LNCAP (cell line): ENCODE data around the gene INPP5D.

Experiments
- TF ChIP-seq, protein P1 (sequence below): fragments of 450-650 bp; IDR thresholded peaks from 2 replicates; pipeline ENCODE4 v1.5.1; 2017; ENCODE audit warnings: mild to moderate bottlenecking

The INPP5D gene

DNA sequence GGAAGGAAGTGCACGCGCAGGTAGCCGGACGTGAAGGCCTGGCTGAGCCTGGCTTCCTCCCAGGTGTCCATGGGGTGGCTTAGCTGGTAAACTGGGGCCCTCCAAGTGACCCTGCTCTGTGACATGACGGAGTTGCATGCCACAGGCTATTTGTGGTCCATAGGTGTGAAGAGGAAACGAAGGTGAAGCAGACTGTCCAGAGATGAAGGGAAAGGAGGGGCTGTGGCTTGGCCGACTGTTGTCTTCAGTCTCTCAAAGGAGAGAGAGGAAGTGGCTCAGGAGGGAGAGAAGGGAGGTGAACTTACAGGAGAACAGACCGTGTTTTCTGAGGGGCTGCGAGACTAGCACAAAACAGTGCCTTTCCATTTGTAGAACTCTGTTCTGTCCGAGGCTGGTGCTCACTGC lies 19.3 kb downstream of the INPP5D start:
- TF ChIP-seq, protein P1, sequence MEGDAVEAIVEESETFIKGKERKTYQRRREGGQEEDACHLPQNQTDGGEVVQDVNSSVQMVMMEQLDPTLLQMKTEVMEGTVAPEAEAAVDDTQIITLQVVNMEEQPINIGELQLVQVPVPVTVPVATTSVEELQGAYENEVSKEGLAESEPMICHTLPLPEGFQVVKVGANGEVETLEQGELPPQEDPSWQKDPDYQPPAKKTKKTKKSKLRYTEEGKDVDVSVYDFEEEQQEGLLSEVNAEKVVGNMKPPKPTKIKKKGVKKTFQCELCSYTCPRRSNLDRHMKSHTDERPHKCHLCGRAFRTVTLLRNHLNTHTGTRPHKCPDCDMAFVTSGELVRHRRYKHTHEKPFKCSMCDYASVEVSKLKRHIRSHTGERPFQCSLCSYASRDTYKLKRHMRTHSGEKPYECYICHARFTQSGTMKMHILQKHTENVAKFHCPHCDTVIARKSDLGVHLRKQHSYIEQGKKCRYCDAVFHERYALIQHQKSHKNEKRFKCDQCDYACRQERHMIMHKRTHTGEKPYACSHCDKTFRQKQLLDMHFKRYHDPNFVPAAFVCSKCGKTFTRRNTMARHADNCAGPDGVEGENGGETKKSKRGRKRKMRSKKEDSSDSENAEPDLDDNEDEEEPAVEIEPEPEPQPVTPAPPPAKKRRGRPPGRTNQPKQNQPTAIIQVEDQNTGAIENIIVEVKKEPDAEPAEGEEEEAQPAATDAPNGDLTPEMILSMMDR, result no peak

DNA sequence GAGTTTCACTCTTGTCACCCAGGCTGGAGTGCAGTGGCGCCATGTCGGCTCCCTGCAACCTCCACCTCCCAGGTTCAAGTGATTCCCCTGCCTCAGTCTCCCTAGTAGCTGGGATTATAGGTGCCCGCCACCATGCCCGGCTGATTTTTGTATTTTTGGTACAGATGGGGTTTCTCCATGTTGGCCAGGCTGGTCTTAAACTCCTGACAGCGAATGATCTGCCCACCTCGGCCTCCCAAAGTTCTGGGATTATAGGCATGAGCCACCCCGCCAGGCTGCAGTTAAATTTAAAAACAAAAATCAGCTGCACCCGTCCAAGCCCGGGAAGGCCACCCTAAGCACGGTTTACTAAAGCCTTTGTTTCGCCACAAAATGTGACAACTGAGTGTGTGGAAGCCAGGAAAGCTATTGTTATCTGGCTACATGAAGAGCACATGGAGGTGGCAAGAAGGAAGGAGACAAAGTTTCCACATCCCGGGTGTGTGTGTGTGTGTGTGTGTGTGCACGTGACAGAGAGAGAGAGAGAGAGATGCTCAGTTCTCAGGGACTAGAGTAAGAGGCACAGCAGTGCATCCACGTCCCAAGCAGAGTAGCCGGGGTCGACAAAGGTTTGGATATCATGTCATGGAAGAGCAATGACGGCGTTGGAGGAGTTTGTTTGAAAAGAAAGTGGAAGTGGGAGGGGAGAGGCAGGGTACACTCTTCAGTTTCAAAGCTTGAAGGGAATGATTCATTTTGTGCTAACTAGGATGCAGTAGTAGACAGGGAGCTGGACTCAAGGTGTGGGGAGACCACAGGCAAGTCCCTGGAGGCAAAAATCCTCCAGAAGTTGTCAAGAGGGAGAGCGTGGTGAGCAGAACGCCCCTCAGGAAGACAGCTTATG lies 20.1 kb downstream of the INPP5D start:
- TF ChIP-seq, protein P1, result no peak

DNA sequence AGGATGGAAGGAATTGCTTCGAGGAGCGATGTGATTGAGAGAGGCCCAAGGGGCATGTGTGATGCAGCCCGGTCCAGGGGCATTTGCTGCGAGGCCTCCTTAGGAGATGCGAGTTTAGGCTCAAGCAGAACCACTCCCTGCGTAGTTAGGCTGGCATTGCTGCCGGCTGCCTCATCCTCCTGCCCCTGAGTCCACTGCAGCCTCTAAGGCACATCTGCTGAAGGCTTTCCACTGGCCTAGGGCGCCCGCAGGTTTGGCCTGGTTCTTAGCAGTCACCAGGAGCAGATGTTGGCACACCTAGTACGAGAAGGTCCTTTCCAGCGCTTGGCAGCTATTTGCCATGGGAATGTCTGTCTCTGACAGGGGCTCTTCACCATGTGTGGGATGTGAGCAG lies 20.7 kb downstream of the INPP5D start:
- TF ChIP-seq, protein P1, result no peak

DNA sequence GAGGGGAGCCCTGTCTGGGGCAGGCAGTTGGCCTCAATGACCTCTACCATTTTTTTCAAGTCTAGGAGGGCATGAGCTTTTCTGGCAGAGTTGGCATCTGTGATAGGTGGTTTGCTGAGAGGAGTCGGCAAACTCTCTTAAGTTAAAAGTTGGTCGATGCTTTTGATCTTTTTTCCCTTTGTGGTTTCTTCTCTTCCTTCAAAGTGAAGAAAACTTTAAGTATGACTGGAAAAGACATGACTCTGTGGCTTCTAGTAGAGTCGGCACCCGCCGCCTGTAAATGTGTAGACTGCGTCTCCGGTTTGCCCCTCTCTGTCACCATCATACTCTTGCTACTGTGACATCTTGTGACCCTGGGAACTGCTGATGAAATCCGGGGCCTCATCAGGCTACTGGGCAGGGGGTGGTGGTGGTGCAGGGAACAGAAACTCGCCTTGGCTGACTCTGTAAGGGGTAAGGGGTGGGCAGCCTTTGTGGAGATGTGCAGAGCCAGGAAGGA lies 21.1 kb downstream of the INPP5D start:
- TF ChIP-seq, protein P1, result no peak

DNA sequence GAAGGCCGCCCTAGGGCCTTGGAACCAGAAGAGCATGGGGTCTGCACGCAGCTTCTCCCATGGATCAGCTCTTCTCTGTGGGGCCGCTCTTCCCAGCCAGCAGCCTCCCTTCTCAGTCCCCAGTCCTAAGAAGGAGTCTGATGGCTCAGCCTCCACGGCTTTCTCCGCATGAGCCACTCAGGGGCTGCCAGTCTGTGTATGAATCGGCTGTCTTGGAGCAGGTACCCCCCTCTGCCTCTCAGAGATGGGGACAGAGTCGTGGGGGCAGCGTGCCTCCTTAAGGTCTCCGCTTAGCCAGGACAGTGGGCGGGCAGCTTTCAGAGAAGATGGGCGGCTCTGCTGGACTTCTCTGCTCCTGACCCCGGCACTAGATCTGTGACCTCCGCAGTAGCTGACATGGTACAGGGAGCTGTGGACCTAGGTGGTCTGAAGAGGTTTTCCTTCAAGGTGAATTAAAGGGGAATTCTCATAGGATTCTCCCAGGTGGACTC lies 21.6 kb downstream of the INPP5D start:
- TF ChIP-seq, protein P1, result no peak

DNA sequence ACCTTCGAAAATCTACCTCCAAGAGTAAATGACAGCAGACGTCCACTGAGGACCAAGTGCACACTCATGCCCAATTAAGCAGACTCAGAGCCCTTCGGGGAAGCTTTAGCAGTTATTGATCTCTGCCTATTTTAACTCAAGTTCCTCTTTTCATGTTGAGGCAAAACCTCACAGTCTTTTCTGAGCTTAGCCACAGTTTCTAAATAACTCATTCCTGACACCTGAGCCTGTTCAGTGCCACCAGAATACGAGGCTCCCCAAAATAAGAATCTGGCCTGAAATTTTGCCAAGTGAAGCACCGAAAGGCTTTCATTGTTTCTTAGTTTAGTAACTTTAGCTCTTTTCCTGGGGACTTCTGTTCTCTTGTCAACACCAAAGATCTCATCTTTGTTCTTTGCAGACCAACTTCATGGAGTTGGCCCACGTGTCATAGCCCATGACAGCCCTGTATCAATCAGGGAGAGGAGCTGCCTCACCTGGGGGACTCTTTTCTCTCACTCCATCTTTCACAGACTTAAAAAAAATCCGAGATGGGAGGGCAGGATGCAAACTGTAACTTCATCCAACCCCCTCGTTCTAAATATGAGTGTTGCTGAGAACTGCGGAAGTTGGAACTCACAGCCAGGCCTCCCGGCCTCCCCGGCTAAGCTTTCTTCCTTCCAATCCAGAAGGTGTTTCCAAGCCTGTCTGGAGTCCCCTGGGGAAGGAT lies 22.2 kb downstream of the INPP5D start:
- TF ChIP-seq, protein P1, result no peak

DNA sequence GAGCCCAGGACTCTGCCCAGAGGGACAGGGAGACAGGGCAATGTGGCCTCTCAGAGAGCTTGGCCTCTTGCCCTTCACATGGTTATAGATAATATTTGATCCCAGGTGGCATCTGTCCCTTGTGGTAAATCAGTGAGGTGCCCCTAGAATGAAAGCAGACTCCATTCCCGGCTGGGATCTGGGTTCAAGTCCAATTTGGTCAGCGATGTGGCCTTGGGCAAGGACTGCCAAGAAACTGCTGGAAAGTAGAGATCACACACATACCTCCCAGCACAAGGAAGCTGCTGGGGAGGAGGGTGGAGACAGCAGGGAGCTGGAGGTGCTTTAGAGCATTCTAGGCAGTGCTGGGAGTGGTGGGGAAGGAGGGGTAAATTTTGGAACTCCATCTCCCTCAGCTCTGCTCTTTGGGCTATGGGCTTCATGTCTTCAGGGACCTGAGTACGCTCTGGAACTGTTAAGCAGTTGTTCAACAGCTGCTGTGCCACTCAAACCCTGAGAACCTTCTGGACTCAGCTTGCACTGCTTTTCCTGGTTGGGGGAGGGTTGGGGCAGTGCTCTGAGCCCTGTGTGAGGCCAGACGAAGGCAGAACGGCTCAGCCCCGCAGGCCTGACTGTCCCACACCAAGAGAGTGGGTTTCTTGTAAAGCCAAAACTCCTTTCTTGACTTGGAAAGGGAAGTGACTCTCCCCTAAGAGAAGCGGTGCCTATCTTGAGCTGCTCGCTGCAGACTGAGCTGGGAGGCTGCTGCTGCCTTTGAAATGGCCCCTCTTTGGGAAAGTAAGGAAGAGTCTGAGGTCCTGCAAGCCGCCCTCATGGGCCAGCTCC lies 23.0 kb downstream of the INPP5D start:
- TF ChIP-seq, protein P1, result no peak
